ENCODE results near the gene MORN3.
"Not testable (repeated sequence)": the region's sequence is repeated elsewhere in the genome, so short reads cannot be mapped to it uniquely, and the experiment has no call there.

Gene MORN3
- 0.04 to 0.49 (median 0.23) reads per million in 18 experiments for total RNA-seq

GRCh38 chr12:121669521-121669900 is at the start of gene MORN3:
TSS of gene MORN3 (minus strand) at chr12:121669654. CDS start at chr12:121669483, 171 bp downstream.
- DNase-seq = no peak

DNA sequence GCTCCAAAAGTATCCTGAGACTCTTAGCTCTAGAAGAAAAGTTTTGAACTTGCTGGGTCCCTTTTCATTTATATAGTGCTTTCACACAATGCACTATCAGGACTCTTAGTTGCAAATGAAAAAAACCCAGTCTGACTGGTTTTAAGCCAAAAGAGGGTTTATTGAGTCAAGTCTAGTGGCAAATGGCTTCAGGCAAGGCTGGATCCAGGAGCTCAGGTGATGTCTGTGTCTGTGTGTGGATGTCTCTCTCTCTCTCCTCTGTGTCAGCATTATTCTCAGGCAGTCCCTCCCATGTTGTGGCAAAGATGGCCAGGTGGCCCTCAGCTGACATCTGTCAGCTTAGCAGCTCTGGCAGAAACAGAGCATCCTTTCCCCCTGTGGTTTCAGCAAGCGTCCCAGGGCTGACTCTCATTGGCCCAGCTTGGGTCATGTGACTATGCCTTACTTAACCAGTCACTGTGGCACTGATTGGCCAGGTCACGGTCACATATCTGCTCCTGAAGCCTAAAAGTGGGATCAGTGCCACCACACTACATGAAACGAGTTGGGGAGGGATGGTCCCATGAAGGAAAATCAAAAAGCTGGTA is 49.3 kb upstream of the MORN3 start:
- no peak for DNase-seq

- DNase-seq = no peak
Measured at GRCh38 chr12:121717041-121717699, 47.7 kb upstream of the MORN3 start.

GRCh38 chr12:121715862-121716435 is 46.5 kb upstream of the MORN3 start:
- DNase-seq = no peak

- not testable (repeated sequence) for DNase-seq
Measured at GRCh38 chr12:121715055-121715454, 45.6 kb upstream of the MORN3 start.

DNA sequence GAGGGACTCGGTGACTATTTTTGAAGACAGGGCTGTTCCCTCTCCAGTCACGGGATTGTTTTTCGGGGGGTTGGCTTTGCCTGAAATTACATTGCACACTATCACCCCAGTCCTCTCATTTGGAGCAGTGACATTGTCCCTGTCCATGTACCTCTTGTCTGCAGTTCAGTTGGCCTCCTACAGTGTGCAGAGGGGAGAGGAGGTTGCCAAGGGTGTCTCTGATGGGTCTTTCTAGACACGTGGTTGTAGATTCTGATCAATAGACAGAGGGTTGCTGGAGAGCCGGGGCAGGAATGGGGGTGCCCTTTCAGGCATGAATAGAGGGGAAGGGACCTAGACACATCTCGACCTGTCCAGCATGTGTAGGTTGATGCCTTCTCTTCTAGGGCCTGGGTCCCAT is 44.3 kb upstream of the MORN3 start:
- peak in 1 of 2 donors; percentile 11 for DNase-seq

DNA sequence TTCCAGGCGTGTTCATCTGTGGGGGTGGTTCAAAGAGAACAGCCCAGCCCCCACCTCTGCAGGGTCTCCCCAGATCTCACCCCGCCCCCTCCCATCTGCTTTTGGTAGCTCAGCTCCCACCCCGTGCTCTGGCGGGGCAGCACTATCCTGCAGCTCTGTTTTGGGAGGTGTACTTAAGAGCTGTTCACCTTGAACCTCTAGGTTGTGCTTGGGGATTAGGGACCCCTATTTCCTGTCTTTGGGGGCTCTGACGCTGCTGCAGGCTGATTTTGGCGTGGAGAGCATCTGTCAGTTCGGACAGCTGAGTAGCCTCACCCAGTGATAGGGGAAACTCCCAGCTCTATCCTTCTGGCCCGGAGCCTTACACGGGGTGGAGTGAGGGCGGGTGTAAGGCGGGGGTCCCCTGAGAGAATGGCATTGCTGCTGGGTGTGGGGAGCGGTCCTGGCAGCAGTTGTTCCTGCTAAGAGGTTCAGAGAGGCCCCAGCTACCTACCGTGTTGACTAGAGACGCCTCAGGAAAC is 43.9 kb upstream of the MORN3 start:
- no peak for DNase-seq

GRCh38 chr12:121712461-121713256 is 43.2 kb upstream of the MORN3 start, which contains the start of gene TMEM120B:
TSS of gene TMEM120B (plus strand) at chr12:121712752. CDS start at chr12:121712896, 144 bp downstream.
- DNase-seq = peak; percentile 80 to 92

DNA sequence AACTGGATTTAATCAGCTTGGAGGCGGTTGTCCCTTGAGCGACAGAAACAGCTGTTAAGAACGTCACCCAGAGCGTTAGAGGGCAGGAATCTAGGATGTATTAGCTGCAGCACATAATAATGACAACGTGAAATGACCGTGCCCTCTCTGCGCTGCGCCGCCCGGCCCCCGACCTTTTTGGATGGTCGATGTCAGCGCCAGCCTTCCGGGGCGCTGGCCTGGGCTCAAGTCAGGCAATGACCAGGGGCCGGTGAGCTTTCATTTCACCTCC is 42.7 kb upstream of the MORN3 start:
- peak; percentile 38 to 57 for DNase-seq

GRCh38 chr12:121711361-121712189 is 42.1 kb upstream of the MORN3 start:
- peak in 1 of 2 donors; percentile 14 for DNase-seq

GRCh38 chr12:121709478-121709961 is 40.1 kb upstream of the MORN3 start:
- no peak for DNase-seq

DNA sequence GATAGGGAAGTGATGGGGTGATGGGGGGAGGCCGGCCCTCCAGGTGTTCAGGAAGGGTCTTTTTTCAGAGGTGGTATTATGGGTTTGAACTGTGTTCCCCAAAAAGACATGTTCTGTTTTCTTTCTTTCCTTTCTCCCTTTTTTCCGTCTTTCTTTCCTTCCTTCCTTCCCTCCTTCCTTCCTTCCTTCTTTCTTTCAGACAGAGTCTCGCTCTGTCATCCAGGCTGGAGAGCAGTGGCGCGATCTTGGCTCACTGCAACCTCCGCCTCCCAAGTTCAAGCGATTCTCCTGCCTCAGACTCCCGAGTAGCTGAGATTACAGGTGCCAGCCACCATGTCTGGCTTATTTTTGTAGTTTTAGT is 39.6 kb upstream of the MORN3 start:
- DNase-seq = not testable (repeated sequence)

- no peak for DNase-seq
Measured at GRCh38 chr12:121708313-121709063, 39.0 kb upstream of the MORN3 start.

DNA sequence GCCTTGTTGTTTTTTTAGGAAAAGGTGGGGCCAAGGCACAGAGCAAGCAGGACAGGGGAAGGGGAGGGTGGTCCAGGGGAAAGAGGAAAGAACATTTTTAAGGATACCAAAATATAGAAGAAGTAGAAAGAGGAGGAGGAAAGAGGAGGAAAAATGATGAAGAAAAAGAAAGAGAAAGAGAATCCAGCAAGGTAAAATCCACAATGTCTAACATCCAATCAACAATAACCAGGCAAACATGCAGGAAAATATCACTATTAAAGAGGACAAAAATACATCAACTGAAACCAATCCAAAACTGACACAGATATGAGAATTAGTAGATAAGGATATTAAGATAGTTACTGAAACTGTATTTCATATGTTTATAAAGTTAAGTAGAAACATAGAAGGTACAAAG is 36.1 kb upstream of the MORN3 start:
- no peak for DNase-seq

- DNase-seq = no peak
Measured at GRCh38 chr12:121702944-121703343, 33.5 kb upstream of the MORN3 start.

DNA sequence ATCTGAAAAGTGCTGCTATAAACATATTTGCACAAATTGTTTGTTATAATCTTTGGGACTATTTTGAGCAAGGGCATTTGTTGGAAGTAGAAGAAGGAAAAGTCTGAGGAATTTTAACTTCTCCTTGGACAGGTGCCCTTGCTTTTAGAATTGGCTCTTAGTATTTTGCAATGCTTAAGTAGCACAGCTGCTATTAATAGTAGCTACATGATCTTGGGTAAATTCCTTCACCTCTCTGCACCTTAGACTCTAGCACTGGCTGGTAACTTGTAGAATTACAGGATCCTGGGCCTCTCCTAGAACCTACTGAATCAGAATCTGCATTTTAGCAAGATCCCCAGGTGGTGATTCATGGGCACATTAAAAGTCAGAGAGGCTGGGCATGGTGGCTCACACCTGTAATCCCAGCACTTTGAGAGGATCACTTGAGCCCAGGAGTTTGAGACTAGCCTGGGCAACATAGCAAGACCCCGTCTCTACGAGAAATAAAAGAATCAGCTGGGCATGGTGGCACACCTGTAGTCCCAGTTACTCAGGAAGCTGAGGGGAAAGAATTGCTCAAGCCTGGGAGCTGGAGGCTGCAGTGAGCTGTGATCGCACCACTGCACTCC is 32.3 kb upstream of the MORN3 start:
- no peak for DNase-seq

GRCh38 chr12:121697861-121698260 is 28.4 kb upstream of the MORN3 start:
- not testable (repeated sequence) for DNase-seq

GRCh38 chr12:121697093-121697698 is 27.7 kb upstream of the MORN3 start:
- DNase-seq = peak; percentile 46 to 68

DNA sequence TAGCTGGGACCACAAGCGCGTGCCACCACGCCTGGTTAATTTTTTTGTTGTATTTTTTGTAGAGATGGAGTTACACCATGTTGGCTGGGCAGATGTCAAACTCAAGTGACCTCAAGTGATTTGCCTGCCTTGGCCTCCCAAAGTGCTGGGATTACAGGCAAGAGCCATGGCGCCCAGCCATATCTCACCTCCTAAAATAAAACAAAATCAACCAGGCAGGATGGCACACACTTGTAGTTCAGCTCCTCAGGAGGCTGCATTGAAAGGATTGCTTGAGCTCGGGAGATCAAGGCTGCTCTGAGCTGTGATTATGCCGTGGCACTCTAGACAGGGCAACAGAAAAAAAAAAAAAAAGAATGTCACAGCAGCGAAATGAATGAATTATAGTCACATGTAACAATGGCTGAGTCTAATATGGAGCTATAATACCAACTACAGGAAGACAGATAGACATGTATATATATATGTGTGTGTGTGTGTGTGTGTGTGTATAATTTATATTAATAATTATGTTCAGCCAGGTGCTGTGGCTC is 23.8 kb upstream of the MORN3 start:
- DNase-seq = no peak

DNA sequence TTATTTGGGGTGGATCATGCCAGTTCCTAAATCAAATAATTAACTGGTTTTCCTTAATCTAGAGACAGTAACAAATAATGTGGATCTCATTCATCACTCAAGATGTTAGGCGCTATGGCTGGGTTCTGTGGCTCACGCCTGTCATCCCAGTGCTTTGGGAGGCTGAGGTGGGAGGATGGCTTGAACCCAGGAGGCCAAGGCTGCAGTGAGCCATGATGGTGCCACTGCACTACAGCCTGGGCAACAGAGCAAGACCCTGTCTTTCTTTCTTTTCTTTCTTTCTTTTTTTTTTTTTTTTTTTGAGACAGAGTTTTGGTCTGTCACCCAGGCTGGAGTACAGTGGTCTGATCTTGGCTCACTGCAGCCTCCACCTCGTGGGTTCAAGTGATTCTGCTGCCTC is 23.3 kb upstream of the MORN3 start:
- not testable (repeated sequence) for DNase-seq
